ENCODE measurements around the gene NEAT1. TPM values are rescaled to one million over a fixed set of nuclear protein-coding genes. Genes with fewer than 3 reads are reported as not detected.
A peak's percentile ranks its signal among the peaks of the same experiment; 100 is the strongest.

NEAT1 gene
- total RNA-seq, 1 donor from 2014 or later = 333 TPM

- Mint-ChIP-seq H3K27me3 (ENCODE audit: low read depth) (no peaks in the 10 kb centered on the region), H3K27ac (ENCODE audit: unreplicated experiment) (peak overlapping the region; percentile 63), H3K36me3 (ENCODE audit: low read depth) (peaks cover 36% of the 10 kb centered on the region), H3K9me3 (ENCODE audit: low read depth) (no peaks in the 10 kb centered on the region), H3K4me1 (ENCODE audit: low read depth) (peaks cover 85% of the 10 kb centered on the region), H3K4me3 (ENCODE audit: unreplicated experiment) (peak overlapping the region; percentile 34)
- TF ChIP-seq CTCF (IDR thresholded peaks at IDR 0.05) = no peak
- no peak for DNase-seq (ENCODE audit: low spot score)
Measured at GRCh38 chr11:65435411-65435931, 12.9 kb downstream of the NEAT1 start.

GRCh38 chr11:65435981-65436411 lies 13.4 kb downstream of the NEAT1 start:
- no peaks in the 10 kb centered on the region for H3K9me3 Mint-ChIP-seq (ENCODE audit: low read depth)
- H3K36me3 Mint-ChIP-seq (ENCODE audit: low read depth) = peaks cover 39% of the 10 kb centered on the region
- DNase-seq (ENCODE audit: low spot score) = no peak
- H3K27me3 Mint-ChIP-seq (ENCODE audit: low read depth) = no peaks in the 10 kb centered on the region
- peak overlapping the region; percentile 14 for H3K4me3 Mint-ChIP-seq (ENCODE audit: unreplicated experiment)
- no peak for TF ChIP-seq CTCF (IDR thresholded peaks at IDR 0.05)
- peak overlapping the region; percentile 63 for H3K27ac Mint-ChIP-seq (ENCODE audit: unreplicated experiment)
- peaks cover 85% of the 10 kb centered on the region for H3K4me1 Mint-ChIP-seq (ENCODE audit: low read depth)

GRCh38 chr11:65436412-65437032 lies 13.9 kb downstream of the NEAT1 start:
- Mint-ChIP-seq H3K27ac (ENCODE audit: unreplicated experiment) (peak overlapping the region; percentile 61), H3K4me1 (ENCODE audit: low read depth) (peaks cover 85% of the 10 kb centered on the region)

GRCh38 chr11:65437436-65438227 lies 15.0 kb downstream of the NEAT1 start:
- H3K36me3 Mint-ChIP-seq (ENCODE audit: low read depth) = peaks cover 42% of the 10 kb centered on the region
- no peaks in the 10 kb centered on the region for H3K9me3 Mint-ChIP-seq (ENCODE audit: low read depth)
- H3K27me3 Mint-ChIP-seq (ENCODE audit: low read depth) = no peaks in the 10 kb centered on the region
- DNase-seq (ENCODE audit: low spot score) = no peak
- peak overlapping the region; percentile 12 for H3K4me3 Mint-ChIP-seq (ENCODE audit: unreplicated experiment)
- H3K4me1 Mint-ChIP-seq (ENCODE audit: low read depth) = peaks cover 84% of the 10 kb centered on the region
- peak overlapping the region; percentile 85 for H3K27ac Mint-ChIP-seq (ENCODE audit: unreplicated experiment)
- TF ChIP-seq CTCF (IDR thresholded peaks at IDR 0.05) = no peak

More at GRCh38 chr11:65436412-65437032, 13.9 kb downstream of the NEAT1 start:
- Mint-ChIP-seq H3K4me3 (ENCODE audit: unreplicated experiment) (no peak overlapping the region), H3K27me3 (ENCODE audit: low read depth) (no peaks in the 10 kb centered on the region), H3K9me3 (ENCODE audit: low read depth) (no peaks in the 10 kb centered on the region), H3K36me3 (ENCODE audit: low read depth) (peaks cover 40% of the 10 kb centered on the region)
- no peak for TF ChIP-seq CTCF (IDR thresholded peaks at IDR 0.05)
- DNase-seq (ENCODE audit: low spot score) = no peak
